Ishikawa (cell line): Measurements from ENCODE around the gene GPS2.

Source experiments
- CEBPB ChIP-seq: IDR thresholded peaks from 2 replicates; pipeline ENCODE4 v1.6.1; 2012
- CREB1 ChIP-seq: IDR thresholded peaks from 2 replicates; pipeline ENCODE4 v1.6.1; 2012; ENCODE audit warnings: low read depth
- EGR1 ChIP-seq: IDR thresholded peaks from 2 replicates; pipeline ENCODE4 v1.6.1; 2012
- EP300 ChIP-seq: IDR thresholded peaks from 2 replicates; pipeline ENCODE4 v1.6.1; 2012; ENCODE audit warnings: borderline replicate concordance
- FOXM1 ChIP-seq: IDR thresholded peaks from 2 replicates; pipeline ENCODE4 v1.6.1; 2012; ENCODE audit warnings: low read depth, borderline replicate concordance
- NFIC ChIP-seq: IDR thresholded peaks from 2 replicates; pipeline ENCODE4 v1.6.1; 2012
- RAD21 ChIP-seq: IDR thresholded peaks from 2 replicates; pipeline ENCODE4 v1.6.1; 2012; ENCODE audit warnings: low read depth
- TAF1 ChIP-seq: IDR thresholded peaks from 2 replicates; pipeline ENCODE4 v1.6.1; 2012; ENCODE audit warnings: low read depth, mild to moderate bottlenecking
- TCF12 ChIP-seq: IDR thresholded peaks from 2 replicates; pipeline ENCODE4 v1.6.1; 2012; ENCODE audit warnings: low read depth
- TEAD4 ChIP-seq: IDR thresholded peaks from 2 replicates; pipeline ENCODE4 v1.6.1; 2012
- YY1 ChIP-seq: IDR thresholded peaks from 2 replicates; pipeline ENCODE4 v1.6.1; 2012; ENCODE audit warnings: low read depth
- ZBTB7A ChIP-seq: IDR thresholded peaks from 2 replicates; pipeline ENCODE4 v1.6.1; 2012; ENCODE audit warnings: low read depth
- TF ChIP-seq, protein P1 (sequence below): IDR thresholded peaks from 2 replicates; pipeline ENCODE4 v1.6.1; 2012
- TF ChIP-seq, protein P2 (sequence below): IDR thresholded peaks from 2 replicates; pipeline ENCODE4 v1.6.1; 2012; ENCODE audit warnings: low read depth, mild to moderate bottlenecking
- TF ChIP-seq, protein P3 (sequence below): IDR thresholded peaks from 2 replicates; pipeline ENCODE4 v1.6.1; 2012

GPS2 gene

DNA sequence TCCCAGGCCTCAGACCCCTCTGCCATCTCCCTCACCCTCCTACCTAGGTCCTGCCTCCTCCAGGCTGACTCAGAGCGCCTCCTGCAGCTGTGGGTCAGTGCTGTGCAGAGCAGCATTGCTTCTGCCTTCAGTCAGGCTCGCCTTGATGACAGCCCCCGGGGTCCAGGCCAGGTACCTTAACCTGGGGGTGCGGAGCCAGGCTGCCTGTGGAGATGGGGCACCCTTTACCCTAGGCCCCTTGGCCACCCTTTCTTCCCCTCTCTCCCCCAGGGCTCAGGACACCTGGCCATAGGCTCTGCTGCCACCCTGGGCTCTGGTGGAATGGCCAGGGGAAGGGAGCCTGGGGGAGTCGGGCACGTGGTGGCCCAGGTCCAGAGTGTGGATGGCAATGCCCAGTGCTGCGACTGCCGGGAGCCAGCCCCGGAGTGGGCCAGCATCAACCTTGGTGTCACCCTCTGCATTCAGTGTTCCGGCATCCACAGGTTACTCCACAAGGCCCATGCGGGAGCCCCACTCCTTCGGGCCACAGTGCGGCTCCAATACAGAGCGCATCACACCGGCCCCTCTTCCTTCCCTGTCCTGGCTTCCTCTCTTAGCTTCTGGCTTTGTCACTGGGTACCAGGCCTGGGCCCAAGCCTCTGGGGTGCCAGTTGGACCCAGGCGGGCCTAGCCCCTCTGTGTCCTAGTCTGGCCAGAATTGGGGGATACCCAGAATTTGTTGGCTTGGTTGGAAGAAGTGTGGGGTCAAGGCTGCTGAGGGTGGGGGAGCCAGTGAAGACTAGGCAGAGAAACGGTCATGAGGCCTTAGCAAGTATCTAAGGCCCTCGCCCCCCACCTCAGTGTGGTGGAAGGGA, 31.8 kb upstream of the GPS2 start:
- TF ChIP-seq CREB1 = no peak
- TF ChIP-seq, protein P1, sequence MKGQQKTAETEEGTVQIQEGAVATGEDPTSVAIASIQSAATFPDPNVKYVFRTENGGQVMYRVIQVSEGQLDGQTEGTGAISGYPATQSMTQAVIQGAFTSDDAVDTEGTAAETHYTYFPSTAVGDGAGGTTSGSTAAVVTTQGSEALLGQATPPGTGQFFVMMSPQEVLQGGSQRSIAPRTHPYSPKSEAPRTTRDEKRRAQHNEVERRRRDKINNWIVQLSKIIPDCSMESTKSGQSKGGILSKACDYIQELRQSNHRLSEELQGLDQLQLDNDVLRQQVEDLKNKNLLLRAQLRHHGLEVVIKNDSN = no peak
- TF ChIP-seq TAF1 = no peak
- no peak for TF ChIP-seq YY1
- TF ChIP-seq, protein P2, sequence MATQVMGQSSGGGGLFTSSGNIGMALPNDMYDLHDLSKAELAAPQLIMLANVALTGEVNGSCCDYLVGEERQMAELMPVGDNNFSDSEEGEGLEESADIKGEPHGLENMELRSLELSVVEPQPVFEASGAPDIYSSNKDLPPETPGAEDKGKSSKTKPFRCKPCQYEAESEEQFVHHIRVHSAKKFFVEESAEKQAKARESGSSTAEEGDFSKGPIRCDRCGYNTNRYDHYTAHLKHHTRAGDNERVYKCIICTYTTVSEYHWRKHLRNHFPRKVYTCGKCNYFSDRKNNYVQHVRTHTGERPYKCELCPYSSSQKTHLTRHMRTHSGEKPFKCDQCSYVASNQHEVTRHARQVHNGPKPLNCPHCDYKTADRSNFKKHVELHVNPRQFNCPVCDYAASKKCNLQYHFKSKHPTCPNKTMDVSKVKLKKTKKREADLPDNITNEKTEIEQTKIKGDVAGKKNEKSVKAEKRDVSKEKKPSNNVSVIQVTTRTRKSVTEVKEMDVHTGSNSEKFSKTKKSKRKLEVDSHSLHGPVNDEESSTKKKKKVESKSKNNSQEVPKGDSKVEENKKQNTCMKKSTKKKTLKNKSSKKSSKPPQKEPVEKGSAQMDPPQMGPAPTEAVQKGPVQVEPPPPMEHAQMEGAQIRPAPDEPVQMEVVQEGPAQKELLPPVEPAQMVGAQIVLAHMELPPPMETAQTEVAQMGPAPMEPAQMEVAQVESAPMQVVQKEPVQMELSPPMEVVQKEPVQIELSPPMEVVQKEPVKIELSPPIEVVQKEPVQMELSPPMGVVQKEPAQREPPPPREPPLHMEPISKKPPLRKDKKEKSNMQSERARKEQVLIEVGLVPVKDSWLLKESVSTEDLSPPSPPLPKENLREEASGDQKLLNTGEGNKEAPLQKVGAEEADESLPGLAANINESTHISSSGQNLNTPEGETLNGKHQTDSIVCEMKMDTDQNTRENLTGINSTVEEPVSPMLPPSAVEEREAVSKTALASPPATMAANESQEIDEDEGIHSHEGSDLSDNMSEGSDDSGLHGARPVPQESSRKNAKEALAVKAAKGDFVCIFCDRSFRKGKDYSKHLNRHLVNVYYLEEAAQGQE = no peak
- no peak for TF ChIP-seq EP300
- no peak for TF ChIP-seq ZBTB7A
- TF ChIP-seq, protein P3, sequence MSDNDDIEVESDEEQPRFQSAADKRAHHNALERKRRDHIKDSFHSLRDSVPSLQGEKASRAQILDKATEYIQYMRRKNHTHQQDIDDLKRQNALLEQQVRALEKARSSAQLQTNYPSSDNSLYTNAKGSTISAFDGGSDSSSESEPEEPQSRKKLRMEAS = no peak
- TF ChIP-seq RAD21 = no peak
- TF ChIP-seq FOXM1 = no peak
- TF ChIP-seq EGR1 = no peak
- TF ChIP-seq CEBPB = no peak
- no peak for TF ChIP-seq TEAD4

DNA sequence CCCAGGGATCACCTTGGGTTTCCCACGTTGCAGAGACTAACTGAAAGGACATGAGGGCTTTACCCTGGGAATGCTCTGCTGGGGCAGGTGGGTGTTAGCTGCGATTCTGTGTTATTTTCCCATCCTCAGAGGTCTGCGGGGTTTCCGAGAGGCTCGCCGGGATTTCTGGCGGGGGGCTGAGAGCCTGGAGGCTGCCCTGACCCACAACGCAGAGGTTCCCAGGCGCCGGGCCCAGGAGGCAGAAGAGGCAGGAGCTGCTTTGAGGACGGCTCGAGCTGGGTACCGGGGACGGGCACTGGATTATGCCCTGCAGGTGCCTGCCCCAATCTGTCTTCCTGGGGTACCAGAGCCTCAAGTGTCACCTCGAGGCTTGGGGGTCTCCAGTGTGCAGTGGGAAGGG, 28.1 kb upstream of the GPS2 start:
- TF ChIP-seq TAF1 = no peak
- TF ChIP-seq CEBPB = no peak
- TF ChIP-seq, protein P3 = no peak
- no peak for TF ChIP-seq FOXM1
- TF ChIP-seq TCF12 = no peak
- TF ChIP-seq ZBTB7A = no peak
- TF ChIP-seq, protein P2 = no peak
- no peak for TF ChIP-seq EP300
- TF ChIP-seq NFIC = no peak
- TF ChIP-seq TEAD4 = no peak
- no peak for TF ChIP-seq YY1
- TF ChIP-seq EGR1 = no peak
- TF ChIP-seq, protein P1 = no peak
- no peak for TF ChIP-seq CREB1
- TF ChIP-seq RAD21 = no peak

DNA sequence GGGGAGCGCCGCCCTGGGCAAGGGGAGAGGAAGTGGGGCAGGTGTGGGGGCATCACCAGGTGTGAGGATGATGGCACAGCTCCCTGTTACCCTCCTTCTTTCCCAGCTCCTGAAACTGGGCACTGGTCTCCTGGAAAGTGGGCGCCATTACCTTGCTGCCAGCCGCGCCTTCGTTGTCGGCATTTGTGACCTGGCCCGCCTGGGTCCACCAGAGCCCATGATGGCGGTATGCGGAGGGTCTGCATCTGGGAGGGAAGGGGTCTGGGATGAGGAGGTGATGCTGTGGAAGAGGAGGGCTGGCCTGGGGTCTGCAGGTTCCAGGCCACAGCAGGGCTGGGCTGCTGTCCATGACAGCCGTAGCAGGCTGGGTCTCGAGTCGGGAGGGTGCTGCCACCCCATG, 26.7 kb upstream of the GPS2 start:
- no peak for TF ChIP-seq EGR1
- TF ChIP-seq YY1 = no peak
- no peak for TF ChIP-seq RAD21
- TF ChIP-seq CEBPB = no peak
- TF ChIP-seq, protein P1 = no peak
- no peak for TF ChIP-seq TAF1

DNA sequence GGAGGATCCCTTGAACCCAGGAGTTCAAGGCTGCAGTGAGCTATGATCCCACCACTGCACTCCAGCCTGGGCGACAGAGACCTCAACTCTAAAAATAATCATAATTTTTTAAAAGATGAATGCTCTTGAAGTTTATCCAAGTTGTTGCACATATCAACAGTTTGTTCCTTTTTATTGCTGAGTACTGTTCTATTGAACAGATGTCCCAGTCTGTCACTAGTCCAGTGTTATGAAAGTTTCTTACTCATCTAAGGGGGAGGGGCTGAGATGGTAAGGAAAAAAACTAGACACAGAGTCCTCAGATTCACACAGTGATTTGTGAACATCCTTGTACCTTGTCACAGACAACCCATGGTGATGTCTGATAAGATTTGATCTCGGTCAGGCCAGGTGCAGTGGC, 25.0 kb upstream of the GPS2 start:
- TF ChIP-seq FOXM1 (no peak), TAF1 (no peak), TEAD4 (no peak), ZBTB7A (no peak), EGR1 (no peak), CREB1 (no peak), NFIC (no peak), TCF12 (no peak), CEBPB (no peak)
- TF ChIP-seq, protein P1 = no peak
- TF ChIP-seq, protein P3 = no peak
- TF ChIP-seq, protein P2 = no peak
